ENCODE measurements around the gene AVL9.

The AVL9 gene

GRCh38 chr7:32605032-32605431, 109.7 kb downstream of the AVL9 start:
- Histone ChIP-seq H2AFZ (ENCODE audit: low read depth) (no peak overlapping the region), H3K9ac (no peak overlapping the region), H3K79me2 (ENCODE audit: insufficient read depth, low read depth) (no peaks in the 10 kb centered on the region), H3K4me3 (IDR thresholded peaks at IDR 0.05; ENCODE audit: insufficient read depth, low read depth, low read length) (no peak overlapping the region), H3K4me2 (no peak overlapping the region), H3K27ac (no peak overlapping the region), H3K36me3 (ENCODE audit: insufficient read depth) (no peaks in the 10 kb centered on the region), H3K4me1 (ENCODE audit: low read depth, poor library complexity, severe bottlenecking) (no peaks in the 10 kb centered on the region), H3K27me3 (ENCODE audit: insufficient read depth, low read depth) (no peaks in the 10 kb centered on the region), H4K20me1 (ENCODE audit: insufficient read depth) (no peaks in the 10 kb centered on the region)
- no peak for TF ChIP-seq CTCF (conservative IDR thresholded peaks at IDR 0.05; ENCODE audit: low read depth, low read length)

GRCh38 chr7:32609463-32609862, 114.2 kb downstream of the AVL9 start:
- Histone ChIP-seq H3K36me3 (ENCODE audit: insufficient read depth) (no peaks in the 10 kb centered on the region), H3K79me2 (ENCODE audit: insufficient read depth, low read depth) (no peaks in the 10 kb centered on the region), H3K4me2 (no peak overlapping the region), H4K20me1 (ENCODE audit: insufficient read depth) (no peaks in the 10 kb centered on the region), H3K4me1 (ENCODE audit: low read depth, poor library complexity, severe bottlenecking) (no peaks in the 10 kb centered on the region), H2AFZ (ENCODE audit: low read depth) (no peak overlapping the region), H3K27me3 (ENCODE audit: insufficient read depth, low read depth) (no peaks in the 10 kb centered on the region), H3K27ac (no peak overlapping the region), H3K4me3 (IDR thresholded peaks at IDR 0.05; ENCODE audit: insufficient read depth, low read depth, low read length) (no peak overlapping the region), H3K9ac (no peak overlapping the region)
- TF ChIP-seq CTCF (conservative IDR thresholded peaks at IDR 0.05; ENCODE audit: low read depth, low read length): no peak

DNA sequence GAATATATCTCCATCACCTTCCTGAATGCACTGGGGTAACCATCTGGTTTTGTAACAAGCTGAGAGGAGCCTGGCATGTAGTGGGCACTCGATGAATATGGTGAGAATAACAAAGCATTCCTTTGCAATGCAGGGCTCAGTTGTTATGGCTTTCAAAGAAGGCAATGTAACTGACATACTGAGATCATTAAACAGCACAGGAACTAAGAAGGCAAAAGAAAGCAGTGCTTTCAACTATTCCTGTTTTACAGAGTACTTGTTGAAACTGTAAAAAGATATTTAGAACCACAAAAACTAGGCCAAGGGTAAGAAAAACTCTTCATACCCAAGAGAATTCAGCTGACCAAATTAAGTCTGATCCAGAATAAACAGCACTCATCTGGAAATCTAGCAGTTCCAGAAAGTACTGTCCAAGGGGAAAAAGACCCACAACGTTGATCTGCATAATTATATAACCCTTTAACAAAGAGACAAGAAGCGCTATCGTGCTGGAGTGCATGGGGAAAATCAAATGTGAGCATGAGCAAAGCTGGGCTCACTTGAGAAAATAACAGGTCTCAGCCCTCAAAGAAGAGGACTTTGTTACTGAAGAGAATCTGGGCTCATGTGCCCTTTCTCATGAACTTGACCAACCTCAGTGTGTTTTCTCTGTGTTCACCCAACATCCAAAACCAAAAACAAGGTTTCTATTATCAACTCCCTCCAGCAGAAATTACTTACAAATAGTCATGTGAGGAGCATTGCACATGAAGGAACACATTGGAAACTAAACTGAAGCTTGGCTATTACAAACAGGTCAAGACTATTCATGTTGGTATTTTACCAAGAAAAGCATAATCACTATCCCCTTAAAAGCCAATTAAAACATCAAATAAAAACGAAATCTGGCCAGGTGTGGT, 116.2 kb downstream of the AVL9 start:
- no peak overlapping the region for H3K4me3 ChIP-seq (IDR thresholded peaks at IDR 0.05; ENCODE audit: insufficient read depth, low read depth, low read length)
- no peaks in the 10 kb centered on the region for H3K4me1 ChIP-seq (ENCODE audit: low read depth, poor library complexity, severe bottlenecking)
- no peak for TF ChIP-seq CTCF (conservative IDR thresholded peaks at IDR 0.05; ENCODE audit: low read depth, low read length)
- H3K27ac ChIP-seq: no peak overlapping the region
- H3K9ac ChIP-seq: no peak overlapping the region
- H4K20me1 ChIP-seq (ENCODE audit: insufficient read depth): no peaks in the 10 kb centered on the region
- H2AFZ ChIP-seq (ENCODE audit: low read depth): no peak overlapping the region
- H3K36me3 ChIP-seq (ENCODE audit: insufficient read depth): no peaks in the 10 kb centered on the region
- H3K4me2 ChIP-seq: no peak overlapping the region
- no peaks in the 10 kb centered on the region for H3K27me3 ChIP-seq (ENCODE audit: insufficient read depth, low read depth)
- no peaks in the 10 kb centered on the region for H3K79me2 ChIP-seq (ENCODE audit: insufficient read depth, low read depth)

GRCh38 chr7:32616625-32617024, 121.3 kb downstream of the AVL9 start:
- Histone ChIP-seq H3K4me2 (no peak overlapping the region), H3K79me2 (ENCODE audit: insufficient read depth, low read depth) (no peaks in the 10 kb centered on the region), H3K4me1 (ENCODE audit: low read depth, poor library complexity, severe bottlenecking) (no peaks in the 10 kb centered on the region), H2AFZ (ENCODE audit: low read depth) (no peak overlapping the region), H3K27me3 (ENCODE audit: insufficient read depth, low read depth) (no peaks in the 10 kb centered on the region), H3K9ac (no peak overlapping the region), H3K4me3 (IDR thresholded peaks at IDR 0.05; ENCODE audit: insufficient read depth, low read depth, low read length) (no peak overlapping the region), H4K20me1 (ENCODE audit: insufficient read depth) (no peaks in the 10 kb centered on the region), H3K36me3 (ENCODE audit: insufficient read depth) (no peaks in the 10 kb centered on the region), H3K27ac (no peak overlapping the region)
- TF ChIP-seq CTCF (conservative IDR thresholded peaks at IDR 0.05; ENCODE audit: low read depth, low read length): no peak
